Stimulated activated CD4-positive, alpha-beta T cell treated with anti-CD3 and anti-CD28 coated beads, TNF-alpha, amount 100 ng/mL, for 24 hours (primary cell): ENCODE results near the gene H2BK1.
A peak's percentile ranks its signal among the peaks of the same experiment; 100 is the strongest.

ENCODE experiments used
- DNase-seq, 3 experiments: peaks; one replicate each; pipeline ENCODE4 v3.0.0-alpha.2; 2020; ENCODE audit warnings: low read depth in 3 of 3

H2BK1 gene

GRCh38 chr7:151245360-151246101 lies 35.2 kb upstream of the H2BK1 start:
- DNase-seq, result peak in 1 of 3 experiments; percentile 58

GRCh38 chr7:151244841-151245346 lies 34.6 kb upstream of the H2BK1 start:
- no peak for DNase-seq

- DNase-seq, result peak in 1 of 3 experiments; percentile 58
Observed at GRCh38 chr7:151244196-151244840, 34.0 kb upstream of the H2BK1 start.

GRCh38 chr7:151243408-151244195 lies 33.3 kb upstream of the H2BK1 start:
- DNase-seq, result no peak

GRCh38 chr7:151243045-151243349 lies 32.7 kb upstream of the H2BK1 start:
- no peak for DNase-seq

GRCh38 chr7:151242159-151243044 lies 32.1 kb upstream of the H2BK1 start:
- no peak for DNase-seq

GRCh38 chr7:151241755-151242096 lies 31.4 kb upstream of the H2BK1 start:
- DNase-seq, result no peak

GRCh38 chr7:151240942-151241754 lies 30.9 kb upstream of the H2BK1 start:
- no peak for DNase-seq

- no peak for DNase-seq
Observed at GRCh38 chr7:151240536-151240935, 30.2 kb upstream of the H2BK1 start.

- no peak for DNase-seq
Observed at GRCh38 chr7:151239837-151240459, 29.7 kb upstream of the H2BK1 start.

GRCh38 chr7:151238924-151239836 lies 28.9 kb upstream of the H2BK1 start:
- DNase-seq, result no peak

GRCh38 chr7:151238190-151238810 lies 28.0 kb upstream of the H2BK1 start:
- no peak for DNase-seq

- no peak for DNase-seq
Observed at GRCh38 chr7:151237244-151238189, 27.2 kb upstream of the H2BK1 start.

- DNase-seq, result no peak
Observed at GRCh38 chr7:151236406-151236805, 26.1 kb upstream of the H2BK1 start.

GRCh38 chr7:151235091-151235787 lies 25.0 kb upstream of the H2BK1 start:
- DNase-seq, result no peak

GRCh38 chr7:151233804-151234203 lies 23.5 kb upstream of the H2BK1 start:
- no peak for DNase-seq
